HepG2 (cell line): ENCODE results near the gene HTR6. TPM values are rescaled to one million over a fixed set of nuclear protein-coding genes. Genes with fewer than 3 reads are reported as not detected.

Source experiments
- ATAC-seq: fragments of 200-7000 bp; cut with Tn5 transposase; 3 replicates; pipeline ENCODE4 v1.9.1; 2020; ENCODE audit warnings: mild to moderate bottlenecking, moderate library complexity
- BruUV-seq: library from RNA; stranded (reverse); fragments of 400-500 nt; replicated peaks from 2 replicates; lab custom pipeline; 2021; lab: Mats Ljungman, UMichigan
- CTCF ChIA-PET: fragments of 300-600 bp; formaldehyde crosslinking; extraction: SDS; loops from one replicate; lab custom pipeline; 2021; ENCODE audit warnings: low total read pairs, inconsistent platforms, low intra/inter-chr PET ratio; lab: Yijun Ruan, JAX
- POLR2A ChIA-PET: fragments of 350-600 bp; sonication (Branson Sonifier 250); formaldehyde crosslinking; loops from one replicate; lab custom pipeline; 2020; ENCODE audit warnings: antibody characterized with exemption, inconsistent platforms; lab: Yijun Ruan, JAX
- DNase-seq: peaks from one replicate; pipeline ENCODE4 v3.0.0-alpha.2; 2015; ENCODE audit warnings: low spot score
- FAIRE-seq: peaks from 3 replicates; lab custom pipeline; 2011; peaks lifted over from hg19 to GRCh38; lab: Jason Lieb, UNC
- H2AFZ ChIP-seq: one replicate; pipeline ENCODE4 v1.6.1; 2011; ENCODE audit warnings: low read length, inconsistent platforms
- H3K27ac ChIP-seq: fragments of 300-600 bp; 3 replicates; pipeline ENCODE4 v1.8.0; 2011; ENCODE audit warnings: mixed run types, mild to moderate bottlenecking, mixed read lengths, low read length, inconsistent platforms; ENCODE audit not compliant: insufficient read depth; ENCODE audit errors: extremely low read length
- H3K27me3 ChIP-seq, 2 experiments: fragments of 200-600 bp in 1 of 2; 2 replicates in 1 of 2; 3 replicates in 1 of 2; pipeline versions ENCODE4 v1.6.0 to v1.8.0; 2011; ENCODE audit warnings: low read length in 2 of 2, mild to moderate bottlenecking in 2 of 2, moderate library complexity in 2 of 2, inconsistent platforms in 1 of 2; ENCODE audit not compliant: insufficient read depth in 2 of 2, control insufficient read depth in 1 of 2
- H3K36me3 ChIP-seq, 2 experiments: fragments of 200-600 bp in 1 of 2; replicated peaks in 1 of 2; 2 replicates in 1 of 2; 3 replicates in 1 of 2; pipeline versions ENCODE4 v1.5.1 to v1.8.0; 2011; ENCODE audit warnings: low read length in 2 of 2, inconsistent platforms in 1 of 2; ENCODE audit not compliant: insufficient read depth in 2 of 2, control insufficient read depth in 1 of 2
- H3K4me1 ChIP-seq: 2 replicates; pipeline ENCODE4 v1.5.1; 2012; ENCODE audit warnings: low read length, inconsistent platforms; ENCODE audit not compliant: insufficient read depth
- H3K4me2 ChIP-seq: 2 replicates; pipeline ENCODE4 v1.6.0; 2011; ENCODE audit warnings: low read depth, low read length, inconsistent platforms
- H3K4me3 ChIP-seq, 3 experiments: fragments of 200-600 bp in 1 of 3; sonication (generic), shearing (Covaris generic) in 1 of 3; replicated peaks in 1 of 3; 2 replicates each; pipeline ENCODE4 v1.5.1; 2011 to 2016; ENCODE audit warnings: low read length in 3 of 3, inconsistent platforms in 2 of 3, low read depth in 2 of 3, mild to moderate bottlenecking in 2 of 3, control low read depth in 1 of 3, mixed read lengths in 1 of 3; ENCODE audit not compliant: insufficient read depth in 1 of 3
- H3K79me2 ChIP-seq: one replicate; pipeline ENCODE4 v1.6.1; 2011; ENCODE audit warnings: low read length, inconsistent platforms; ENCODE audit not compliant: insufficient read depth
- H3K9ac ChIP-seq: 2 replicates; pipeline ENCODE4 v1.6.0; 2011; ENCODE audit warnings: mild to moderate bottlenecking, low read depth, low read length, inconsistent platforms; ENCODE audit not compliant: insufficient read depth
- H3K9me3 ChIP-seq: 2 replicates; pipeline ENCODE4 v1.5.1; 2012; ENCODE audit warnings: mild to moderate bottlenecking, low read length
- H4K20me1 ChIP-seq: 2 replicates; pipeline ENCODE4 v1.6.0; 2011; ENCODE audit warnings: inconsistent platforms, mild to moderate bottlenecking, low read length, moderate library complexity; ENCODE audit not compliant: insufficient read depth
- CREB1 ChIP-seq, 2 experiments: fragments of 450-650 bp in 1 of 2; IDR thresholded peaks; 2 replicates each; pipeline ENCODE4 v1.6.1; 2016 to 2017; ENCODE audit warnings: control low read depth in 1 of 2, mild to moderate bottlenecking in 1 of 2, missing compliant biosample characterization in 1 of 2, missing genetic modification characterization in 1 of 2
- E2F1 ChIP-seq: sonication (generic); formaldehyde crosslinking; IDR thresholded peaks from 2 replicates; pipeline ENCODE4 v1.5.0; 2020; ENCODE audit warnings: missing genetic modification reagents
- FOXK1 ChIP-seq: sonication (generic); formaldehyde crosslinking; IDR thresholded peaks from 2 replicates; pipeline ENCODE4 v1.4.0; 2020; ENCODE audit warnings: low read depth, missing genetic modification reagents, borderline replicate concordance
- GPBP1L1 ChIP-seq: sonication (generic); formaldehyde crosslinking; IDR thresholded peaks from 2 replicates; pipeline ENCODE4 v1.5.0; 2020; ENCODE audit warnings: mild to moderate bottlenecking, missing genetic modification reagents
- NRL ChIP-seq: sonication (generic); formaldehyde crosslinking; IDR thresholded peaks from 2 replicates; pipeline ENCODE4 v1.5.0; 2020; ENCODE audit warnings: missing genetic modification reagents, mild to moderate bottlenecking, moderate library complexity, borderline replicate concordance
- RELA ChIP-seq: sonication (generic); formaldehyde crosslinking; IDR thresholded peaks from 2 replicates; pipeline ENCODE4 v1.4.0; 2020; ENCODE audit warnings: missing genetic modification reagents
- SNAPC4 ChIP-seq: sonication (generic); formaldehyde crosslinking; IDR thresholded peaks from 2 replicates; pipeline ENCODE4 v1.4.0; 2020; ENCODE audit warnings: mild to moderate bottlenecking, missing genetic modification reagents
- WIZ ChIP-seq: sonication (generic); formaldehyde crosslinking; IDR thresholded peaks from 2 replicates; pipeline ENCODE4 v1.5.1; 2020; ENCODE audit warnings: mild to moderate bottlenecking, missing genetic modification reagents
- ZMAT5 ChIP-seq: sonication (generic); formaldehyde crosslinking; IDR thresholded peaks from 2 replicates; pipeline ENCODE4 v1.5.0; 2020; ENCODE audit warnings: mild to moderate bottlenecking, low read depth, missing genetic modification reagents, borderline replicate concordance
- ZNF260 ChIP-seq: sonication (generic); formaldehyde crosslinking; IDR thresholded peaks from 2 replicates; pipeline ENCODE4 v1.4.0; 2020; ENCODE audit warnings: missing genetic modification reagents, low read depth, mild to moderate bottlenecking, borderline replicate concordance
- ZNF703 ChIP-seq: sonication (generic); formaldehyde crosslinking; IDR thresholded peaks from 2 replicates; pipeline ENCODE4 v1.5.1; 2020; ENCODE audit warnings: missing genetic modification reagents, mild to moderate bottlenecking, moderate library complexity, borderline replicate concordance
- ZNF740 ChIP-seq: sonication (generic); formaldehyde crosslinking; IDR thresholded peaks from 2 replicates; pipeline ENCODE4 v1.4.0; 2020; ENCODE audit warnings: missing genetic modification reagents
- ZNF768 ChIP-seq: sonication (generic); formaldehyde crosslinking; IDR thresholded peaks from 2 replicates; pipeline ENCODE4 v1.4.0; 2020; ENCODE audit warnings: missing genetic modification reagents
- ZSCAN22 ChIP-seq: sonication (generic); formaldehyde crosslinking; IDR thresholded peaks from 2 replicates; pipeline ENCODE4 v1.4.0; 2020; ENCODE audit warnings: mild to moderate bottlenecking, missing genetic modification reagents
- WGBS: methylation state at CpG from one replicate; pipeline ENCODE4 v1.1.6; 2017; ENCODE audit warnings: low lambda C conversion rate; 5-methylcytosine and 5-hydroxymethylcytosine counted together
- in situ Hi-C: cut with HindIII; loops from 2 replicates; pipeline ENCODE4 v1.10.0; 2017; ENCODE audit warnings: low pct_unique_long_range_greater_than_20kb; ENCODE audit not compliant: extremely low pct_ligation_motif_present
- intact Hi-C: fragments of 100-400 bp; cut with micrococcal nuclease; formaldehyde crosslinking; loops from one replicate; pipeline ENCODE4 v1.10.0; 2022; ENCODE audit not compliant: unreplicated experiment
- polyA plus RNA-seq, 8 experiments: library from polyadenylated mRNA; depleted of rRNA in 3 of 8; stranded (reverse) in 7 of 8; unstranded in 1 of 8; fragments of >200 nt; fragmentation: Illumina TruSeq in 4 of 8; extraction: Trizol in 4 of 8; gene quantifications; 2 replicates each; pipeline versions ENCODE4 v1.2.1 to v1.2.3, GENCODE V29; 2011 to 2016; ENCODE audit warnings: low read depth in 4 of 8, missing spikeins in 1 of 8, mixed read lengths in 1 of 8; ENCODE audit not compliant: insufficient read depth in 1 of 8
- total RNA-seq, 5 experiments: library from RNA; depleted of rRNA; stranded (reverse); fragments of >200 nt; fragmentation: Illumina TruSeq; extraction: Trizol; gene quantifications; 2 replicates each; pipeline ENCODE4 v1.2.3, GENCODE V29; 2016; ENCODE audit warnings: low read depth in 1 of 5

Gene HTR6
- total and polyA plus RNA-seq, 2 of the 13 experiments (the other 11 are each of a cell fraction or from before 2014, with no cell fraction given): 0.04 TPM; not detected in 1

GRCh38 chr1:19628879-19629278 is 35.8 kb upstream of the HTR6 start (continued):
- TF ChIP-seq E2F1 (CRISPR knock-in tag) (no peak), CREB1 (IDR thresholded peaks at IDR 0.05) (no peak), CREB1 (CRISPR knock-in tag; IDR thresholded peaks at IDR 0.05) (no peak), GPBP1L1 (CRISPR knock-in tag) (no peak), SNAPC4 (no peak)

GRCh38 chr1:19629357-19629756 is 35.3 kb upstream of the HTR6 start:
- ATAC-seq (no peak), DNase-seq (no peak), FAIRE-seq (no peak)
- no peak overlapping the region for H2AFZ ChIP-seq
- no peaks in the 10 kb centered on the region; a peak in 1 of 5 replicates for H3K27me3 ChIP-seq
- H3K27ac ChIP-seq: no peak overlapping the region
- H3K4me1 ChIP-seq: no peaks in the 10 kb centered on the region
- H3K79me2 ChIP-seq: no peaks in the 10 kb centered on the region
- TF ChIP-seq ZNF260 (no peak), RELA (CRISPR knock-in tag) (no peak), ZNF703 (no peak), ZMAT5 (CRISPR knock-in tag) (no peak), NRL (no peak), WIZ (CRISPR knock-in tag) (no peak), ZSCAN22 (CRISPR knock-in tag) (no peak), ZNF768 (no peak), ZNF740 (CRISPR knock-in tag) (no peak), FOXK1 (no peak)
- H3K36me3 ChIP-seq: peaks cover 9 to 28% of the 10 kb centered on the region in 2 experiments; a peak in 4 of 5 replicates
- CTCF ChIA-PET: no interaction called here
- 96% methylated on average over 4 of the region's 4 CpGs for WGBS
- no TSS peak for BruUV-seq
- H3K4me2 ChIP-seq: no peak overlapping the region
- no peaks in the 10 kb centered on the region for H3K9me3 ChIP-seq
- no peak overlapping the region for H3K4me3 ChIP-seq
- H4K20me1 ChIP-seq: no peaks in the 10 kb centered on the region
- in situ Hi-C loops: no loop called here
- no peak overlapping the region for H3K9ac ChIP-seq
- intact Hi-C loops: no loop called here
- POLR2A ChIA-PET: interaction anchor here (0.6 kb wide), 1 partner anchor 129 kb away, joined by 3 read pairs; no protein-coding TSS in a partner anchor
